T-cell (primary cell): ENCODE measurements around the gene MCAT. TPM values are rescaled to one million over a fixed set of nuclear protein-coding genes. Genes with fewer than 3 reads are reported as not detected.

ENCODE experiments used
- ATAC-seq, 4 experiments: fragments of 200-7000 bp in 3 of 4; fragments of 150-1000 bp in 1 of 4; cut with Tn5 transposase; replicated peaks in 1 of 4; 1 replicate in 3 of 4; 2 replicates in 1 of 4; pipeline ENCODE4 v1.10.0; 2021; ENCODE audit warnings: moderate library complexity in 3 of 4, mild to moderate bottlenecking in 2 of 4, moderate number of reproducible peaks in 1 of 4
- CTCF ChIA-PET, 2 donors: fragments of 300-600 bp; sonication (Branson Sonifier 250); formaldehyde crosslinking; loops; one replicate each; lab custom pipeline; 2022; ENCODE audit warnings: antibody characterized with exemption in 2 of 2; lab: Charles Lee
- POLR2A ChIA-PET, 2 donors: fragments of 300-600 bp; sonication (Branson Sonifier 250); formaldehyde crosslinking; loops; one replicate each; lab custom pipeline; 2022; ENCODE audit warnings: antibody characterized with exemption in 2 of 2; lab: Charles Lee
- DNase-seq, 35 experiments: peaks; one replicate each; pipeline versions ENCODE4 v3.0.0 to v3.0.0-alpha.2; 2013 to 2023
- H3K27ac ChIP-seq: one replicate; pipeline ENCODE4 v1.5.1; 2013; ENCODE audit warnings: low read length
- H3K27me3 ChIP-seq, 2 experiments: replicated peaks in 1 of 2; 1 replicate in 1 of 2; 2 replicates in 1 of 2; pipeline versions ENCODE4 v1.6.1 to v1.7.0; 2013; ENCODE audit warnings: low read length in 1 of 2, mixed read lengths in 1 of 2; ENCODE audit not compliant: control insufficient read depth in 2 of 2, insufficient read depth in 2 of 2; ENCODE audit errors: extremely low read depth in 1 of 2
- H3K36me3 ChIP-seq, 2 donors: 1 replicate in 1 of 2; 2 replicates in 1 of 2; pipeline versions ENCODE4 v1.6.1 to v1.7.0; 2013; ENCODE audit warnings: low read length in 1 of 2; ENCODE audit not compliant: control insufficient read depth in 2 of 2, insufficient read depth in 1 of 2; ENCODE audit errors: extremely low read depth in 1 of 2
- H3K4me1 ChIP-seq, 2 experiments: 1 replicate in 1 of 2; 2 replicates in 1 of 2; pipeline versions ENCODE4 v1.6.1 to v1.7.0; 2013; ENCODE audit warnings: low read length in 2 of 2, mixed read lengths in 1 of 2; ENCODE audit not compliant: insufficient read depth in 2 of 2, control insufficient read depth in 1 of 2; ENCODE audit errors: extremely low read depth in 1 of 2
- H3K4me3 ChIP-seq, 2 donors: 1 replicate in 1 of 2; 2 replicates in 1 of 2; pipeline versions ENCODE4 v1.5.1 to v1.7.0; 2013; ENCODE audit warnings: mild to moderate bottlenecking in 2 of 2, low read length in 1 of 2, moderate library complexity in 1 of 2; ENCODE audit not compliant: control insufficient read depth in 1 of 2; ENCODE audit errors: extremely low read depth in 1 of 2
- H3K9me3 ChIP-seq: 2 replicates; pipeline ENCODE4 v1.7.0; 2013
- H3K27ac Mint-ChIP-seq, 2 donors: one replicate each; pipeline ENCODE4 v1.8.0; 2020 to 2021; ENCODE audit warnings: mild to moderate bottlenecking in 2 of 2, mixed read lengths in 2 of 2
- H3K27me3 Mint-ChIP-seq, 2 donors: one replicate each; pipeline ENCODE4 v1.8.0; 2021 to 2022; ENCODE audit warnings: mixed read lengths in 2 of 2
- H3K36me3 Mint-ChIP-seq: one replicate; pipeline ENCODE4 v1.8.0; 2021; ENCODE audit warnings: mixed read lengths
- H3K4me1 Mint-ChIP-seq, 3 donors: one replicate each; pipeline ENCODE4 v1.8.0; 2020 to 2022; ENCODE audit warnings: mixed read lengths in 3 of 3, mild to moderate bottlenecking in 1 of 3
- H3K4me3 Mint-ChIP-seq, 3 donors: one replicate each; pipeline ENCODE4 v1.8.0; 2020 to 2022; ENCODE audit warnings: mild to moderate bottlenecking in 3 of 3, mixed read lengths in 3 of 3, moderate library complexity in 3 of 3
- H3K9me3 Mint-ChIP-seq, 3 donors: one replicate each; pipeline ENCODE4 v1.8.0; 2020 to 2022; ENCODE audit warnings: mixed read lengths in 3 of 3
- WGBS: methylation state at CpG from one replicate; pipeline ENCODE4 v1.1.5; 2013; ENCODE audit warnings: missing lambda C conversion rate; ENCODE audit not compliant: insufficient coverage; 5-methylcytosine and 5-hydroxymethylcytosine counted together
- total RNA-seq, 35 experiments: library from RNA in 6 of 35; stranded (reverse) in 6 of 35; fragments of 120-200 nt in 1 of 35; gene quantifications; one replicate each; pipeline versions ENCODE4 v1.2.1 to v1.2.4 and lab custom pipeline; 2013 to 2026

Gene MCAT
- total RNA-seq, 5 donors from 2014 or later (not counting 1 experiment from before 2014, with no cell fraction given), result 6.5 to 13.3 (median 10.6) TPM

GRCh38 chr22:43157874-43158546 is 14.8 kb upstream of the MCAT start:
- POLR2A ChIA-PET, result no interaction called here
- CTCF ChIA-PET, result no interaction called here
- Mint-ChIP-seq H3K27ac (no peak overlapping the region), H3K9me3 (no peaks in the 10 kb centered on the region), H3K36me3 (peaks cover 10% of the 10 kb centered on the region), H3K27me3 (no peaks in the 10 kb centered on the region), H3K4me1 (peaks cover 5 to 19% (median 13%) of the 10 kb centered on the region in 3 donors), H3K4me3 (no peak overlapping the region)
- 89% methylated on average over 6 of the region's 9 CpGs for WGBS
- no peak overlapping the region for H3K4me3 ChIP-seq
- DNase-seq (no peak), ATAC-seq (no peak)
- H3K36me3 ChIP-seq, result peaks cover 0 to 7% of the 10 kb centered on the region in 2 donors
- no peak overlapping the region for H3K27ac ChIP-seq
- no peaks in the 10 kb centered on the region for H3K9me3 ChIP-seq
- no peaks in the 10 kb centered on the region for H3K27me3 ChIP-seq
- H3K4me1 ChIP-seq, result peaks cover 0 to 6% of the 10 kb centered on the region in 2 experiments

GRCh38 chr22:43156413-43156812 is 13.2 kb upstream of the MCAT start:
- Histone ChIP-seq H3K4me1 (peaks cover 2 to 15% of the 10 kb centered on the region in 2 experiments), H3K36me3 (peaks cover 0 to 7% of the 10 kb centered on the region in 2 donors), H3K27me3 (no peaks in the 10 kb centered on the region), H3K27ac (no peak overlapping the region), H3K4me3 (no peak overlapping the region), H3K9me3 (no peaks in the 10 kb centered on the region)
- Mint-ChIP-seq H3K27ac (no peak overlapping the region), H3K36me3 (peaks cover 7% of the 10 kb centered on the region), H3K27me3 (no peaks in the 10 kb centered on the region), H3K9me3 (no peaks in the 10 kb centered on the region), H3K4me1 (peaks cover 11 to 27% (median 20%) of the 10 kb centered on the region in 3 donors), H3K4me3 (no peak overlapping the region)
- 88% methylated on average over 12 of the region's 12 CpGs for WGBS
- CTCF ChIA-PET, result no interaction called here
- DNase-seq (no peak), ATAC-seq (no peak)
- POLR2A ChIA-PET, result no interaction called here

- no peak overlapping the region for H3K4me3 ChIP-seq
- no peaks in the 10 kb centered on the region for H3K27me3 ChIP-seq
- Mint-ChIP-seq H3K9me3 (no peaks in the 10 kb centered on the region), H3K27ac (no peak overlapping the region), H3K4me3 (no peak overlapping the region), H3K27me3 (no peaks in the 10 kb centered on the region), H3K36me3 (peaks cover 7% of the 10 kb centered on the region), H3K4me1 (peaks cover 15 to 31% (median 23%) of the 10 kb centered on the region in 3 donors)
- H3K4me1 ChIP-seq, result peaks cover 2 to 20% of the 10 kb centered on the region in 2 experiments
- no peaks in the 10 kb centered on the region for H3K9me3 ChIP-seq
- no peak for ATAC-seq
- POLR2A ChIA-PET, result no interaction called here
- CTCF ChIA-PET, result no interaction called here
- H3K27ac ChIP-seq, result no peak overlapping the region
- DNase-seq, result no peak
- WGBS, result 71% methylated on average over 5 of the region's 5 CpGs
- peaks cover 0 to 7% of the 10 kb centered on the region in 2 donors for H3K36me3 ChIP-seq
These were observed 12.6 kb upstream of the MCAT start for GRCh38 chr22:43155789-43156188.

- no peaks in the 10 kb centered on the region for H3K27me3 Mint-ChIP-seq
- no peak overlapping the region for H3K4me3 Mint-ChIP-seq
- H3K36me3 ChIP-seq, result peaks cover 0 to 3% of the 10 kb centered on the region in 2 donors
- CTCF ChIA-PET, result no interaction called here
- ATAC-seq (no peak), DNase-seq (peak in 1 of 35 experiments; percentile 21)
- H3K4me3 ChIP-seq, result no peak overlapping the region
- H3K9me3 Mint-ChIP-seq, result no peaks in the 10 kb centered on the region
- 93% methylated on average over 20 of the region's 27 CpGs for WGBS
- POLR2A ChIA-PET, result no interaction called here
- peaks cover 2 to 24% of the 10 kb centered on the region in 2 experiments for H3K4me1 ChIP-seq
- H3K9me3 ChIP-seq, result no peaks in the 10 kb centered on the region
- peaks cover 3% of the 10 kb centered on the region for H3K36me3 Mint-ChIP-seq
- H3K27ac Mint-ChIP-seq, result peak overlapping the region in 1 of 2 donors; percentile 16
- no peaks in the 10 kb centered on the region for H3K27me3 ChIP-seq
- no peak overlapping the region for H3K27ac ChIP-seq
- H3K4me1 Mint-ChIP-seq, result peaks cover 17 to 36% (median 27%) of the 10 kb centered on the region in 3 donors
These were observed 11.8 kb upstream of the MCAT start for GRCh38 chr22:43154887-43155536.

GRCh38 chr22:43153899-43154298 is 10.7 kb upstream of the MCAT start:
- Histone ChIP-seq H3K4me3 (no peak overlapping the region), H3K27me3 (no peaks in the 10 kb centered on the region), H3K36me3 (no peaks in the 10 kb centered on the region), H3K4me1 (peaks cover 2 to 24% of the 10 kb centered on the region in 2 experiments), H3K9me3 (no peaks in the 10 kb centered on the region), H3K27ac (no peak overlapping the region)
- ATAC-seq (no peak), DNase-seq (no peak)
- H3K9me3 Mint-ChIP-seq, result no peaks in the 10 kb centered on the region
- H3K27ac Mint-ChIP-seq, result no peak overlapping the region
- no peak overlapping the region for H3K4me3 Mint-ChIP-seq
- H3K36me3 Mint-ChIP-seq, result peaks cover 3% of the 10 kb centered on the region
- H3K4me1 Mint-ChIP-seq, result peaks cover 17 to 36% (median 27%) of the 10 kb centered on the region in 3 donors
- ChIA-PET CTCF (no interaction called here), POLR2A (no interaction called here)
- no peaks in the 10 kb centered on the region for H3K27me3 Mint-ChIP-seq
- WGBS, result 83% methylated on average over 3 of the region's 9 CpGs

GRCh38 chr22:43152357-43153071 is 9.3 kb upstream of the MCAT start:
- H3K9me3 ChIP-seq, result no peaks in the 10 kb centered on the region
- peaks cover 2 to 26% of the 10 kb centered on the region in 2 experiments for H3K4me1 ChIP-seq
- peak; percentile 34 to 70 (median 58) for DNase-seq
- ChIA-PET CTCF (no interaction called here), POLR2A (interaction anchor here in 1 of 2 donors (0.7 kb wide), 1 partner anchor 33 kb away, joined by 7 read pairs; no protein-coding TSS in a partner anchor)
- H3K27me3 ChIP-seq, result no peaks in the 10 kb centered on the region
- WGBS, result 8% methylated on average over 14 of the region's 22 CpGs
- peak overlapping the region; percentile 64 for H3K27ac ChIP-seq
- H3K4me3 ChIP-seq, result peak overlapping the region; percentile 64 to 86
- Mint-ChIP-seq H3K36me3 (no peaks in the 10 kb centered on the region), H3K27me3 (no peaks in the 10 kb centered on the region), H3K9me3 (no peaks in the 10 kb centered on the region), H3K27ac (peak overlapping the region; percentile 90 to 91), H3K4me1 (peaks cover 21 to 41% (median 24%) of the 10 kb centered on the region in 3 donors), H3K4me3 (peak overlapping the region; percentile 84 to 93 (median 90))
- peak; percentile 89 to 92 (median 90) for ATAC-seq
- no peaks in the 10 kb centered on the region for H3K36me3 ChIP-seq
